Omental fat pad (tissue), 4 donors: ENCODE results near the gene MAGEC1. TPM values are rescaled to one million over a fixed set of nuclear protein-coding genes. Genes with fewer than 3 reads are reported as not detected.

ENCODE experiments used
- ATAC-seq: fragments of 150-250 bp; one replicate; pipeline ENCODE4 v1.9.1; 2016; ENCODE audit warnings: mild to moderate bottlenecking, moderate library complexity; ENCODE audit not compliant: low FRiP score
- DNase-seq: peaks from one replicate; pipeline ENCODE4 v3.0.0-alpha.2; 2019; ENCODE audit warnings: low spot score
- total RNA-seq, 4 donors: library from RNA; depleted of rRNA; stranded (reverse); fragments of >200 nt; gene quantifications; one replicate each; pipeline ENCODE4 v1.1.0, GENCODE V29; 2016
- TF ChIP-seq, protein P1 (sequence below), 3 donors: fragments of 450-650 bp; IDR thresholded peaks; one replicate each; pipeline ENCODE4 v1.5.1; 2016 to 2017; ENCODE audit warnings: antibody characterized with exemption in 3 of 3, mild to moderate bottlenecking in 3 of 3, moderate library complexity in 2 of 3

MAGEC1 gene
- total RNA-seq, 4 donors from 2014 or later = not detected

DNA sequence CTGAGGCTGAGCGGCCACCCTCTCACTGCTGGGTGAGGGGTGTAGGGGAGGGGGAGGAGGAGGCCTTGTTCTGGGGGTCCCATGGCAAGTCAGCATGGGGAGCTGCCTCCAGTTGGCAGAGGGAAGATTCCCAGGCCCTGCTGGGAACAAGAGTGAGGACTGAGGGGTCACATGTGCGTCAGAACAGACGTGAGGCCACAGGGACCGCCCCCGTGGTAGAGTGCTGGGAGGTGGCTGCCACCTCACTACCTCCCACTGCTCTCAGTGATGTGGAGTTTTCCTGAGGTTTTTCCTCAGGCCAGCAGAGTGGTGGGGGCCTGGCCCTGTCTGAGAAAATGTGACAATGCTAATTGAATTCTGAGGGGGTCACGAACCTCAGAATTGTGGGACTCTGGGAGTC, 568 bp downstream of the MAGEC1 start:
- TF ChIP-seq, protein P1, sequence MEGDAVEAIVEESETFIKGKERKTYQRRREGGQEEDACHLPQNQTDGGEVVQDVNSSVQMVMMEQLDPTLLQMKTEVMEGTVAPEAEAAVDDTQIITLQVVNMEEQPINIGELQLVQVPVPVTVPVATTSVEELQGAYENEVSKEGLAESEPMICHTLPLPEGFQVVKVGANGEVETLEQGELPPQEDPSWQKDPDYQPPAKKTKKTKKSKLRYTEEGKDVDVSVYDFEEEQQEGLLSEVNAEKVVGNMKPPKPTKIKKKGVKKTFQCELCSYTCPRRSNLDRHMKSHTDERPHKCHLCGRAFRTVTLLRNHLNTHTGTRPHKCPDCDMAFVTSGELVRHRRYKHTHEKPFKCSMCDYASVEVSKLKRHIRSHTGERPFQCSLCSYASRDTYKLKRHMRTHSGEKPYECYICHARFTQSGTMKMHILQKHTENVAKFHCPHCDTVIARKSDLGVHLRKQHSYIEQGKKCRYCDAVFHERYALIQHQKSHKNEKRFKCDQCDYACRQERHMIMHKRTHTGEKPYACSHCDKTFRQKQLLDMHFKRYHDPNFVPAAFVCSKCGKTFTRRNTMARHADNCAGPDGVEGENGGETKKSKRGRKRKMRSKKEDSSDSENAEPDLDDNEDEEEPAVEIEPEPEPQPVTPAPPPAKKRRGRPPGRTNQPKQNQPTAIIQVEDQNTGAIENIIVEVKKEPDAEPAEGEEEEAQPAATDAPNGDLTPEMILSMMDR (IDR thresholded peaks at IDR 0.05) = no peak
- DNase-seq (no peak), ATAC-seq (no peak)

DNA sequence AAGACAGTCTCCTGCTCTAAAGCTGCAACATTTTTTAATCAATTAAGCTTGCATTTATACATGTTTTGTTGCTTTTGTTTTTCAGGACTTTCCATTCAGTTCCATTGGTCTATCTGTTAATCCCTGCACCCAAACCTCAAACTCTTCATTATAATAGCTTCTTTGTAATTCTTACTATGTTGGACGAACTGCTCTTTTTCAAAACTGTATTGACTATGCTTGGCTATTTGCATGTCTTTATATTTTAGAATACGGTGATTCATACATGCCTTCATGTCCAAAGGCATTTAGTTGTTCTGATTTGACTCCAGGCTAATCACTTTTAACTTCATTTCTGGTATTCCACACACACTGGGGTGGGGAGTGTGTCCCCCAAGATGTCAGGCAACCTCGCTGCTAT, 14.1 kb downstream of the MAGEC1 start:
- TF ChIP-seq, protein P1 (IDR thresholded peaks at IDR 0.05) = no peak
- DNase-seq (no peak), ATAC-seq (no peak)

- no peak for ATAC-seq
Measured at GRCh38 chrX:141924293-141924692, 20.6 kb downstream of the MAGEC1 start.

DNA sequence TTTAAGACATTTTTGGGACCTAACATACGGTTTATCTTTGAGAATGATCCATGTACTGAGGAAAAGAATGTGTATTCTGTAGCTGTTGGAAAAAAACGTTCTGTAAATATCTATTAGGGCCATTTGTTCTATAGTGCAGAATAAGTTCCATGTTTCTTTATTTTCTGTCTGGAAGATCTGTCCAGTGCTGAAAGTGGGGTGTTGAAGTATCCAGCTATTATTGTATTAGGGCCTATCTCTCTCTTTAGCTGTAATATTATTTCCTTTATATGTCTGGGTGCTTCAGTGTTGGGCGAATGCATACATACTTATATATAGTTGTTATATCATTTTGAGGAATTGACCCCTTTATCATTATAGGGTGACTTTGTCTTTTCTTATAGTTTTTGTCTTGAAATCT, 24.7 kb downstream of the MAGEC1 start:
- DNase-seq = no peak
- TF ChIP-seq, protein P1 (IDR thresholded peaks at IDR 0.05) = no peak

More at GRCh38 chrX:141924293-141924692, 20.6 kb downstream of the MAGEC1 start:
- no peak for DNase-seq
- TF ChIP-seq, protein P1 (IDR thresholded peaks at IDR 0.05) = no peak

DNA sequence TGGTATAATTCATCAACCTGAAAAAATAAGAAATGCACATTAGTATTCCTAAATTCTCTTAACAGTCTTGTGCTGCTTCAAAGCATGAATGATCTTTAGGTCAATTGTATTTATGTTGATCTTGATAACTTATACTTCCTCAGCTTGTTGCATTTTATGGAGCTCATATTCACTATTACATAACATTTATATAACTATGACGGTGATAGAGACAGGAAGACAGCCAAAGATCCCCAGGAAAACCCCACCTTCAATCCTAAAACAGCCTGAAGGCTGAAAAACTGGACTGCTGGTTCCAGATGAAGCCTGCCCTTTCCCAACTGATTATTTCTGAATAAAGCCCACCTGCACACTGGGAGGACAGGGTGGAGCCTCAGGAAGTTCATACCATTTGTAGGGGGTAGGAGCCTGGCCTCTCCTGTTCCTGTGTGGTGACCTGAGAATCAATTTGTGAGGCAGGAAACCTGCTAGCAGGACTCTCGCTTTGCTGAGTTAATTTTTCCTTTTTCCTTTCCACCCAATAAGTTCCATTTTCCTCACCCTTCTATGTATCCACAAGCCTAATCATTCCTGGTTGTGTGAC, 30.5 kb downstream of the MAGEC1 start:
- ATAC-seq (no peak), DNase-seq (no peak)
- TF ChIP-seq, protein P1 (IDR thresholded peaks at IDR 0.05) = no peak

More for the DNA sequence above, 24.7 kb downstream of the MAGEC1 start:
- no peak for ATAC-seq

- DNase-seq (no peak), ATAC-seq (no peak)
- TF ChIP-seq, protein P1 (IDR thresholded peaks at IDR 0.05) = no peak
Measured at GRCh38 chrX:141935645-141936044, 32.0 kb downstream of the MAGEC1 start.

- DNase-seq = no peak
- no peak for ATAC-seq
- TF ChIP-seq, protein P1 (IDR thresholded peaks at IDR 0.05) = no peak
Measured at GRCh38 chrX:141936080-141936479, 32.4 kb downstream of the MAGEC1 start.
